ENCODE measurements around the gene ZFYVE28.

DNA sequence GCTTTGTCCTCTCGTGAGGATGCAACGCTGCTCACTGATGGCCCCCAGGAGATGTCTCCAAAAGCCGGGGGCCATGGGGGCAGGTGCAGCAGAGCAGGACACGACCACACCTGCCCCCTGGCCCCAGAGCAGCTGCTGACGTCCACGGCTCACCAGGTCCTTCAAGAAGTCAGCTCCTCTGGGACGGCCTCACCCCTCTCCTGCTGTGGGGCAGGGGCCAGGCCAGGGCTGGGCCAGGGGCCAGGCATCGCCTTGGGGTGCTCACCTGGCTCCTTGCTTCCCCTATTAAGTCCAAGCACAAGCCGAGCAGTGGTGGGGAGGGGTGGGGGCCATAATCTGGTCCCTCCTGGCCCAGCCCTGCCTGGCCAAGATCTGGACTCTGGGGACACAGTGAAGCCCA, 128.0 kb downstream of the ZFYVE28 start:
- TF ChIP-seq POLR2A (IDR thresholded peaks at IDR 0.05) (no peak), CTCF (IDR thresholded peaks at IDR 0.05) (no peak), POLR2AphosphoS5 (IDR thresholded peaks at IDR 0.05) (no peak), EP300 (IDR thresholded peaks at IDR 0.05; ENCODE audit: low read depth) (no peak)
